Trophoblast cell (in vitro differentiated cells and primary cell): ENCODE data around the gene NF1.
A peak's percentile ranks its signal among the peaks of the same experiment; 100 is the strongest.

Experiments used
- DNase-seq, 2 donors: peaks; one replicate each; pipeline ENCODE4 v3.0.0-alpha.2; 2016
- H2AFZ ChIP-seq: 2 replicates; pipeline ENCODE4 v1.6.1; 2013; ENCODE audit warnings: low read length, moderate library complexity, mild to moderate bottlenecking; ENCODE audit not compliant: insufficient read depth, poor library complexity
- H2AK5ac ChIP-seq: 2 replicates; pipeline ENCODE4 v1.6.1; 2013; ENCODE audit warnings: mild to moderate bottlenecking, low read length
- H2BK120ac ChIP-seq: 2 replicates; pipeline ENCODE4 v1.6.1; 2013; ENCODE audit warnings: low read length, mild to moderate bottlenecking, moderate library complexity; ENCODE audit not compliant: insufficient read depth, poor library complexity
- H2BK12ac ChIP-seq: 2 replicates; pipeline ENCODE4 v1.6.1; 2013; ENCODE audit warnings: mild to moderate bottlenecking, low read length, moderate library complexity
- H2BK5ac ChIP-seq: 2 replicates; pipeline ENCODE4 v1.6.1; 2013; ENCODE audit warnings: low read length, low read depth, moderate library complexity, mild to moderate bottlenecking; ENCODE audit not compliant: poor library complexity
- H3K14ac ChIP-seq: 2 replicates; pipeline ENCODE4 v1.6.1; 2013; ENCODE audit warnings: mild to moderate bottlenecking, low read length
- H3K18ac ChIP-seq: 2 replicates; pipeline ENCODE4 v1.6.1; 2013; ENCODE audit warnings: mild to moderate bottlenecking, low read length
- H3K23ac ChIP-seq: 2 replicates; pipeline ENCODE4 v1.6.1; 2013; ENCODE audit warnings: low read length
- H3K27ac ChIP-seq: 2 replicates; pipeline ENCODE4 v1.5.1; 2013; ENCODE audit warnings: low read depth, mild to moderate bottlenecking, inconsistent platforms, low read length, moderate library complexity
- H3K27me3 ChIP-seq: 2 replicates; pipeline ENCODE4 v1.6.1; 2013; ENCODE audit warnings: inconsistent platforms, mild to moderate bottlenecking, low read length, moderate library complexity; ENCODE audit not compliant: insufficient read depth
- H3K36me3 ChIP-seq, 2 experiments: 1 replicate in 1 of 2; 2 replicates in 1 of 2; pipeline ENCODE4 v1.6.1; 2013; ENCODE audit warnings: low read length in 2 of 2, mild to moderate bottlenecking in 2 of 2, moderate library complexity in 1 of 2; ENCODE audit not compliant: insufficient read depth in 2 of 2, control insufficient read depth in 1 of 2
- H3K4ac ChIP-seq: 2 replicates; pipeline ENCODE4 v1.6.1; 2013; ENCODE audit warnings: low read depth, mild to moderate bottlenecking, low read length, moderate library complexity
- H3K4me1 ChIP-seq, 2 experiments: 1 replicate in 1 of 2; 2 replicates in 1 of 2; pipeline ENCODE4 v1.6.1; 2013; ENCODE audit warnings: low read length in 2 of 2, mild to moderate bottlenecking in 2 of 2, moderate library complexity in 1 of 2; ENCODE audit not compliant: insufficient read depth in 2 of 2, control insufficient read depth in 1 of 2
- H3K4me2 ChIP-seq: 2 replicates; pipeline ENCODE4 v1.6.1; 2013; ENCODE audit warnings: inconsistent platforms, mild to moderate bottlenecking, low read length, moderate library complexity
- H3K4me3 ChIP-seq: 2 replicates; pipeline ENCODE4 v1.5.1; 2013; ENCODE audit warnings: mild to moderate bottlenecking, low read depth, low read length, inconsistent platforms
- H3K79me1 ChIP-seq: one replicate; pipeline ENCODE4 v1.6.1; 2013; ENCODE audit warnings: low read length
- H3K79me2 ChIP-seq: 2 replicates; pipeline ENCODE4 v1.6.1; 2013; ENCODE audit warnings: low read length, mild to moderate bottlenecking; ENCODE audit not compliant: control insufficient read depth, insufficient read depth, poor library complexity
- H3K9ac ChIP-seq: 2 replicates; pipeline ENCODE4 v1.6.1; 2013; ENCODE audit warnings: mild to moderate bottlenecking, low read length
- H3K9me3 ChIP-seq: 2 replicates; pipeline ENCODE4 v1.6.1; 2013; ENCODE audit warnings: low read depth, mild to moderate bottlenecking, control low read depth, inconsistent platforms, low read length; ENCODE audit not compliant: insufficient read depth
- H4K12ac ChIP-seq: 2 replicates; pipeline ENCODE4 v1.6.1; 2013; ENCODE audit warnings: low read depth, mild to moderate bottlenecking, low read length, moderate library complexity
- H4K8ac ChIP-seq: 2 replicates; pipeline ENCODE4 v1.6.1; 2013; ENCODE audit warnings: low read depth, mild to moderate bottlenecking, low read length, moderate library complexity
- H4K91ac ChIP-seq: one replicate; pipeline ENCODE4 v1.6.1; 2013; ENCODE audit warnings: low read depth, mild to moderate bottlenecking, low read length, moderate library complexity
- WGBS: extraction: QIAGEN DNeasy Blood & Tissue Kit; methylation state at CpG from one replicate; pipeline ENCODE4 v1.1.7; 2013; ENCODE audit warnings: missing lambda C conversion rate; ENCODE audit not compliant: insufficient read length, insufficient coverage; ENCODE audit errors: extremely low coverage; 5-methylcytosine and 5-hydroxymethylcytosine counted together

The NF1 gene

DNA sequence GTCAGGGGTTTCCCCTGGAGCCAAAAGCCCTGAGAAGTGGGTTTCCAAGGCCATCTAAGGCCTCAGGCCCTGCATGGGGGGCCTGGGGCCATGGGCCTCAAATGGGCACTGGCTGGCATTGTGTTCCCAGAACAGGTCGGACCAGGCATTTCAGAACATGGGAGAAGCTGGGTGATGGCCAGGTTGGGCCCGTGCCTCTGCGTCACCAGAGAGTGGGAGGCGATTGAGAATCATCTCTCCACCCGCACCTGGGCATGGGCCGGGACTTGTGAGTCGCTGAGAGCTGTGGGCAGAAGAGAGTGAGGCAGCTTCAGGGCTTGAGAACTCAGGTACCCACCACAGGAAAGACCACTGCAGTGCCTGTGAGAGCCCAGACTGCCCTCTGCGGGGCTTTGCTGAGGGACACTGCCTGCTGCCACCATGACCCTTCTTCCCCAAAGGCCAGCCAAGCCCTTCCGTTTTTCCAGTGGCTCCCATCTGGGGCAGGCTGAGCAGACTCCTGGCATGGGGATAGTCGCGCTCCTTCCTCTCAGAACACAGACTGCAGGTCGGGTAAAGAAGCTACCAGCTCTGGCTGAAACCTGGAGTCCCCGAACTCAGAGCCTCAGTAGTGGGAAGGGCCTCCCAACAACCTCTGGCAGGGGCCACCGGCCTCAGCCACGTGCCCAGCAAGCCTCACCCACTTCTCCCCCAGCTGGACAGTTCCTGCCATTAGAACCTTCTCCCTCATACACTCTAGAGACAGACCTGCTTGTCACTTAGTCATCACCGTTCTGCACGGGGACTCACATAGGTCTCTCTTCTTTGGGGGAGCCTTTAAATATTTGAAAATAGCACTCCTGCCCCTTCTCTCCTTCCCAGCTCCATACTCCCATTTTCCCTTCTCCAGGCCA is 298.3 kb downstream of the NF1 start:
- H3K14ac ChIP-seq: no peak overlapping the region
- H4K8ac ChIP-seq: no peak overlapping the region
- H3K79me2 ChIP-seq: no peaks in the 10 kb centered on the region
- no peaks in the 10 kb centered on the region for H3K36me3 ChIP-seq
- no peak overlapping the region for H3K18ac ChIP-seq
- H2BK120ac ChIP-seq: no peak overlapping the region
- H4K91ac ChIP-seq: no peak overlapping the region
- no peak overlapping the region for H3K4me2 ChIP-seq
- no peak overlapping the region for H2BK5ac ChIP-seq
- H4K12ac ChIP-seq: no peak overlapping the region
- no peak overlapping the region for H3K4ac ChIP-seq
- H3K23ac ChIP-seq: no peak overlapping the region
- H2AK5ac ChIP-seq: no peak overlapping the region
- H3K9me3 ChIP-seq: peaks cover 1% of the 10 kb centered on the region
- no peak overlapping the region for H2AFZ ChIP-seq
- no CpG with 5 or more reads among the region's 17 CpGs for WGBS
- H3K4me3 ChIP-seq: no peak overlapping the region
- DNase-seq: no peak
- no peaks in the 10 kb centered on the region for H3K79me1 ChIP-seq
- H3K27me3 ChIP-seq: peaks cover 22% of the 10 kb centered on the region
- no peak overlapping the region for H3K27ac ChIP-seq
- H3K4me1 ChIP-seq: peaks cover 3 to 7% of the 10 kb centered on the region in 2 experiments
- no peak overlapping the region for H2BK12ac ChIP-seq
- no peak overlapping the region for H3K9ac ChIP-seq

DNA sequence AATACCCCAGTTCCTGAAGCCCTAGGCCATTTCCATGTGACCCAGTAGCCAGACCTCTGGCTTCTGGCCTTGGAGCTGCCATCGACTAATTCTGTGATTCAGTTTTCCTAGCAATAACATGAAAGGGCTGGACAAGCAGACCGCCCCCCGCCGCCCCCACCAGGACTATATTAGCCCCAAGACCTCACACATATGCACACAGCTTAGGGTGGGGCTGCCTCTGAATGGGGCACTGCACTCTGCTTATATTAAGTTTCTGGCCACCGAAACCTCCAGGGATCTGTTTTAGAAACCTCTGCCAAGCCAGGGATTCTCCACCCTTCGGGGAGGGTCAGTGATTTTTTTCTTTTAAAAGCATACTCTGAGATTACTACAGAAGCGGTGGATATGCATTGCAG is 299.0 kb downstream of the NF1 start:
- no peak overlapping the region for H4K12ac ChIP-seq
- H2BK5ac ChIP-seq: no peak overlapping the region
- H3K23ac ChIP-seq: no peak overlapping the region
- no peak overlapping the region for H2BK120ac ChIP-seq
- peaks cover 1% of the 10 kb centered on the region for H3K9me3 ChIP-seq
- H3K27me3 ChIP-seq: peaks cover 22% of the 10 kb centered on the region
- H3K79me1 ChIP-seq: no peaks in the 10 kb centered on the region
- H3K14ac ChIP-seq: no peak overlapping the region
- H3K4me1 ChIP-seq: peaks cover 3 to 7% of the 10 kb centered on the region in 2 experiments
- no peak overlapping the region for H3K4me2 ChIP-seq
- no peak overlapping the region for H4K91ac ChIP-seq
- H3K18ac ChIP-seq: no peak overlapping the region
- no CpG with 5 or more reads among the region's 7 CpGs for WGBS
- H3K9ac ChIP-seq: no peak overlapping the region
- no peak overlapping the region for H2AFZ ChIP-seq
- no peak for DNase-seq
- no peak overlapping the region for H2AK5ac ChIP-seq
- H3K36me3 ChIP-seq: no peaks in the 10 kb centered on the region
- H4K8ac ChIP-seq: no peak overlapping the region
- no peak overlapping the region for H3K4ac ChIP-seq
- no peak overlapping the region for H3K27ac ChIP-seq
- no peaks in the 10 kb centered on the region for H3K79me2 ChIP-seq
- H3K4me3 ChIP-seq: no peak overlapping the region
- H2BK12ac ChIP-seq: no peak overlapping the region

DNA sequence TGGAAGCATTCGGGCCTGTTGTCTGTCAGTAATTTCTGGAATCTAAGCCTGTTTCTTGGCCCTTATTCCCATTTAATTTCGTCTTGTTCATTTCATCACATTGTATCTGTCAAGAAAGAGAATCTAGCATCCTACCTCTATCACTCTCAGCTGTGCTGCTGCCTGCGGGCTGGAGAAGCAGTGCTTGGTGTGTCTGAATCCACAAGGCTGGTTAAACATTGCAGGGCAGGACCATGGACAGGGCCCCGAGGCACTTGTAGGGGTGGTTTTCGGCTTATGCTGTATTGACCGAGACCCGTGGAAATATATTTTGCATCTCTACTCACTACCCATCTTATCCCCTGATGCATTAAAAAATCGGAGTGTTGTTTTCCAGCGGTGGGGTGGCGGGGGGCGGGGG is 299.8 kb downstream of the NF1 start:
- Histone ChIP-seq H3K4me1 (peaks cover 3 to 7% of the 10 kb centered on the region in 2 experiments), H3K14ac (no peak overlapping the region), H3K4me3 (no peak overlapping the region), H4K8ac (no peak overlapping the region), H3K4me2 (no peak overlapping the region), H3K9me3 (peaks cover 1% of the 10 kb centered on the region), H2AFZ (no peak overlapping the region), H2BK12ac (no peak overlapping the region), H3K27me3 (peaks cover 22% of the 10 kb centered on the region), H3K4ac (no peak overlapping the region), H4K12ac (no peak overlapping the region), H3K79me1 (no peaks in the 10 kb centered on the region), H3K18ac (no peak overlapping the region), H2BK120ac (no peak overlapping the region), H4K91ac (no peak overlapping the region), H2BK5ac (no peak overlapping the region), H3K79me2 (no peaks in the 10 kb centered on the region), H3K23ac (no peak overlapping the region), H2AK5ac (no peak overlapping the region), H3K9ac (no peak overlapping the region), H3K27ac (no peak overlapping the region), H3K36me3 (no peaks in the 10 kb centered on the region)
- WGBS: no CpG with 5 or more reads among the region's 11 CpGs
- peak; percentile 59 to 89 for DNase-seq

DNA sequence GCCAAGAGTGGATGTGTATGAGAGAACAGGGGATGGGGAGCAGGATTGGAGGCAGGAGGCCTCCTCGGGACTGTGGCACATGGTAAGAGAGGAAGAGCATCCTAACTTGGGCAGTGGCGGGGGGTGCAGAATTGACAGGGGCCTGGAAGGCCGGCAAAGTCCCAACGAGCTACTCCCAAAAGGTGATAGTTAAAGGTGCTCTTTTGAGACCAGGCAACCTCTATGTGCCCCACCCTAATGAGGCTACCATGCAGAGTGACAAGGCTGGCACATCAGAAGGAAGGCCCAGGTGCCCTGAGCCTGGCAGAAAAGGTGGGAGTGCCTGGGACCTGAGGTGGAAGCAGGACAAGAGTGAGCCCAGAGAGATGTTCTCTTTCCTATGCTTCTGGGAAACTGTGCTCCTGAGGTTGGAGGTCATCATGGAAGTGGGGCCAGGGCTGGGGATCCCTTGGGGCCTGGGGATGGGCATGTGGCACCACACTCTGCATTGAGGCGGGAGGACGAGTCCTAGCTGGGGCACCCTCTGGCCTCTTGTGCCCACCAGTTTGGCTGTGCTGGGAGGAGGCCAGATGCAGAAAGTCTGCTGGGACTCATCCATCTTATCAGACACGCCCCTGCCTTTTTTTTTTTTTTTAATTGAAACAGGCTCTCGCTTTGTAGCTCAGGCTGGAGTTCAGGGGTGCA is 302.6 kb downstream of the NF1 start:
- H3K79me2 ChIP-seq: no peaks in the 10 kb centered on the region
- no peak overlapping the region for H2BK120ac ChIP-seq
- DNase-seq: no peak
- no peak overlapping the region for H3K18ac ChIP-seq
- no peak overlapping the region for H2BK12ac ChIP-seq
- H3K4ac ChIP-seq: no peak overlapping the region
- H4K8ac ChIP-seq: no peak overlapping the region
- peaks cover under 1% of the 10 kb centered on the region for H3K9me3 ChIP-seq
- peaks cover 4% of the 10 kb centered on the region for H3K27me3 ChIP-seq
- H3K4me1 ChIP-seq: no peaks in the 10 kb centered on the region
- no peak overlapping the region for H3K14ac ChIP-seq
- no peak overlapping the region for H3K27ac ChIP-seq
- no peak overlapping the region for H4K12ac ChIP-seq
- no peaks in the 10 kb centered on the region for H3K79me1 ChIP-seq
- H3K23ac ChIP-seq: no peak overlapping the region
- no peak overlapping the region for H2AK5ac ChIP-seq
- WGBS: no CpG with 5 or more reads among the region's 8 CpGs
- H2BK5ac ChIP-seq: no peak overlapping the region
- H3K36me3 ChIP-seq: no peaks in the 10 kb centered on the region
- no peak overlapping the region for H3K4me2 ChIP-seq
- no peak overlapping the region for H2AFZ ChIP-seq
- no peak overlapping the region for H3K4me3 ChIP-seq
- no peak overlapping the region for H3K9ac ChIP-seq
- H4K91ac ChIP-seq: no peak overlapping the region
